Measurements from ENCODE around the gene DPYSL3.

The DPYSL3 gene

DNA sequence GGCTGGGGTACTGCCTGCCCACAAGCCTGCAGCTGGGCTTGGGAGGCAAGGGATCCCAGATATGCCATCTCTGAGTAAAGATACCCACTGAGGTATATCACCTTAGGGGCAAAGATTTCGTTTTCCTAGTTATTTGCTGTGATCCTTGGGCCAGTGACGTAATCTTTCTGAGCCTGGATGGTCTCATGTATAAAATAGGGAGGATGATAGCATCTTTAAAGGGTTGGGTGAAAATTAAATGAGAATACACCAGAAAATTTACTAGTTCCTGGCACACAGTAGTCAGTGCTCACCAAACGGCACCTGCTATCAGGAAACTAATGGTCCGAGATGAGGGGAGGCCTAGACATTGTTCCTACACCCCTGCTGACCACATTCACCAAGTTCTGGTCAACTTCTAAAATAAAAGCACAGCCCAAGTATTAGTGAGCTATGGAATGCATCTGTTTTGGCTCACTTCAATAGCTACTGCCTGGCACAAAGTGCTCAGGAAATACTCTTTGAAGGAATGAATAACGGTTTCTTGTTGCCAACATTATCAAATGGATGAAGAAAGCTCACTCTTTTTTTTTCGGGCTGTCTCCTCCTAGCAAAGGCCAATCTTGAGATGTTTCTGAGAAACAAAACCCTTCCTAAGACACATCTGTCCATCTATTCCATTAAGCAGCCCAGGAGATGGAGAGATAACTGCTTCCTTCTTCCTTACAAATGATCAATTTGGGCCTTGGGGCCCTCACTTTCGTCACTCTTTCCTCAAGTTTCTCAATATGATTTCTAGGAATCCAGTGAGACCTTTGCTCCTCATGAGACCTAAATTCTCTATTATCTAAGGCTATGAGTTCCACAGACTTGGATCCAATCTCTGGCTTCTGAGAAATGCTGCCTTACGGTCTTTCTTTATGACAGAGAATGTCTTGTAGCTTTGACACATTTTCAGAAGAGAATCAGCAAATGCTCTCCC, 98.2 kb downstream of the DPYSL3 start:
- TF ChIP-seq, protein P1, sequence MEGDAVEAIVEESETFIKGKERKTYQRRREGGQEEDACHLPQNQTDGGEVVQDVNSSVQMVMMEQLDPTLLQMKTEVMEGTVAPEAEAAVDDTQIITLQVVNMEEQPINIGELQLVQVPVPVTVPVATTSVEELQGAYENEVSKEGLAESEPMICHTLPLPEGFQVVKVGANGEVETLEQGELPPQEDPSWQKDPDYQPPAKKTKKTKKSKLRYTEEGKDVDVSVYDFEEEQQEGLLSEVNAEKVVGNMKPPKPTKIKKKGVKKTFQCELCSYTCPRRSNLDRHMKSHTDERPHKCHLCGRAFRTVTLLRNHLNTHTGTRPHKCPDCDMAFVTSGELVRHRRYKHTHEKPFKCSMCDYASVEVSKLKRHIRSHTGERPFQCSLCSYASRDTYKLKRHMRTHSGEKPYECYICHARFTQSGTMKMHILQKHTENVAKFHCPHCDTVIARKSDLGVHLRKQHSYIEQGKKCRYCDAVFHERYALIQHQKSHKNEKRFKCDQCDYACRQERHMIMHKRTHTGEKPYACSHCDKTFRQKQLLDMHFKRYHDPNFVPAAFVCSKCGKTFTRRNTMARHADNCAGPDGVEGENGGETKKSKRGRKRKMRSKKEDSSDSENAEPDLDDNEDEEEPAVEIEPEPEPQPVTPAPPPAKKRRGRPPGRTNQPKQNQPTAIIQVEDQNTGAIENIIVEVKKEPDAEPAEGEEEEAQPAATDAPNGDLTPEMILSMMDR (IDR thresholded peaks at IDR 0.05; ENCODE audit: insufficient read depth, low read length, poor library complexity, severe bottlenecking): no peak
- DNase-seq (ENCODE audit: extremely low read depth, insufficient read length): no peak
- Histone ChIP-seq H3K27me3 (replicated peaks; ENCODE audit: control insufficient read depth, insufficient read depth, low read length) (no peaks in the 10 kb centered on the region), H3K36me3 (ENCODE audit: control insufficient read depth, insufficient read depth, low read length) (no peaks in the 10 kb centered on the region), H3K4me3 (replicated peaks; ENCODE audit: low read depth, low read length) (no peak overlapping the region)

DNA sequence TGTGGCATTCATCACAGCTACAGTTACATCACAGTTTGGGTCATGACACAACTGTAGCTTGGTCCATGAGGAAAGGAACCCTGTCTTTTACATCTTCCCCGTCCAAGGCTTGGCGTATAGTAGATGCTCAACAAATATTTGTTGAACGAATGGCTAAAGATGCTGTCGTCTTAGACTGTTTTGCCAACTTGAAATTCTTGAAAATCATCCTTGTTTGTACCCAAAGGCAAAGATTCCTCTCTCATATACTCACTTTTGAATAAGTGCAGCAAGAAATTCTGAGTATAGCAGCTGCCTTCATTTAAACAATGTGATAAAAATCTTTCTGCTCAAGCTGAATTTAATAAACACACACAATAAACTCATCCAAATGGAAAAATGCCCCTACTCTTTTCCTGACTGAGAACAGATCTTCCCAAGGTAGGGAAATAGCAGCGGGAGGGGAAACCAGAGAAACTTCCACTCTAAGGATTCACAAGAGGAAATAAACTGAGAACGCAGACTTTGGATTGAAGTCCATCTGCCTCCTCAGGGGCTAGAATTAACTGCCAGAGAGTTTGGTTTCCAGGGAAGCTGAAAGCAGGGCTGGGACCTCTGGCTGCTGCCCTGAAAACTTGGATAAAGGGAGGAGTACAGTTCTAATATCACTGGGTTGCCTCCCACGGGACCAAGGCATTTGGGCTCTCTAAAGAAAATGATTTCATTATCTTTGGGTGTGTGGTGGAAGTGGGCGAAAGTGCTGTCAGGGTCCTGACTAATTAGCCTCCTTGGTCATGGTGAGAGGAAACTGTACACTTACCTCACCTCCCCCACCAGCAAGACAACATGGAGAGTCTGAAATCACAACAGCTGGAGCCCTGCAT, 99.1 kb downstream of the DPYSL3 start:
- Histone ChIP-seq H3K27me3 (replicated peaks; ENCODE audit: control insufficient read depth, insufficient read depth, low read length) (no peaks in the 10 kb centered on the region), H3K36me3 (ENCODE audit: control insufficient read depth, insufficient read depth, low read length) (no peaks in the 10 kb centered on the region), H3K4me3 (replicated peaks; ENCODE audit: low read depth, low read length) (no peak overlapping the region)
- no peak for DNase-seq (ENCODE audit: extremely low read depth, insufficient read length)
- TF ChIP-seq, protein P1 (IDR thresholded peaks at IDR 0.05; ENCODE audit: insufficient read depth, low read length, poor library complexity, severe bottlenecking): no peak

DNA sequence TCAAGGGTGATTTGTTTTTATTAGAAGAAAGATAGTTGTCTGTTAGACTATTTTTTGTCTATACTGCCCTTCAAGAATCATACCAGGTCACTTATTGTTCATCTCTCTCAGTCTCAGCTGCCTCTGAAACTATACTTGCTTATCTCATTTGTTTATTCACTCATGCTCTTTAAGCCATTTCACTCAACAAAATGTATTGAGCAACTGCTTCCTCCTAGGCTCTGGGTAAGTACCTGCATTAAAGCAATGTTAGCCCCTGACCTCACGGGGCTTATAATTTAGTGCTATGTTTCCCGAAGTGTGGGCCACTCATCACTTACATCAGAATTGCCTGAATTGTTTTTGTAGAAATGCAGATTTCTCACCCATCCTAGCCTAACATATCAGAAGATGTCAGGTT, 100.9 kb downstream of the DPYSL3 start:
- DNase-seq (ENCODE audit: extremely low read depth, insufficient read length): no peak
- no peak overlapping the region for H3K4me3 ChIP-seq (replicated peaks; ENCODE audit: low read depth, low read length)
- no peaks in the 10 kb centered on the region for H3K36me3 ChIP-seq (ENCODE audit: control insufficient read depth, insufficient read depth, low read length)
- TF ChIP-seq, protein P1 (IDR thresholded peaks at IDR 0.05; ENCODE audit: insufficient read depth, low read length, poor library complexity, severe bottlenecking): no peak
- no peaks in the 10 kb centered on the region for H3K27me3 ChIP-seq (replicated peaks; ENCODE audit: control insufficient read depth, insufficient read depth, low read length)

DNA sequence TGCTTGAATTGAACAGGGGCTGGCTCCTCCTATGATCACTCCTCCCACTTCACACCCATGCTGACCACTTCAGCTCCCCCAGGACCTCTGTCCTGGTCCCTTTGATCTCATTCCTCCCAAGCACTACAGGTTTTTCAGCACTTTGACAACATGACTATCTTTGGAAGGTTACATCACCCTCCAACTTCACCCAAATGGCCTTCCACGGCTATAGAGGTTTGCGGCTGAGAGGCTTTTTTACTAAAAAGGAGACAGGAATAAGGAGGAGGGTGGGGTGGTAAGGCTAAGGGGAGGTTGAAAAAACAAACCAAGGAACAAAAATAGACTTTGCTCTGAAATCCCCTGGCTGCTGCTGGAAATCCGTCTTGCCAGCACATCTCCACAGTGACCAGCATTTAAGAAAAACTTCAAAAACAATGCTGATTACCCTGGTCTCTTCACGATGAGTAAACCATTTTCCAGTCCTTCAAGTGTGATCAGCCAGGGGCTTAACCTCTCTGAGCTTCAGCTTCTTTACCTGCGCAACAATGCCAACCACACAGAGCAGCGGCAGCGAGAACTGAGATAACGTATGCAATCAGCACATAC, 102.7 kb downstream of the DPYSL3 start:
- Histone ChIP-seq H3K4me3 (replicated peaks; ENCODE audit: low read depth, low read length) (no peak overlapping the region), H3K36me3 (ENCODE audit: control insufficient read depth, insufficient read depth, low read length) (no peaks in the 10 kb centered on the region), H3K27me3 (replicated peaks; ENCODE audit: control insufficient read depth, insufficient read depth, low read length) (no peaks in the 10 kb centered on the region)
- no peak for DNase-seq (ENCODE audit: extremely low read depth, insufficient read length)
- TF ChIP-seq, protein P1 (IDR thresholded peaks at IDR 0.05; ENCODE audit: insufficient read depth, low read length, poor library complexity, severe bottlenecking): no peak

DNA sequence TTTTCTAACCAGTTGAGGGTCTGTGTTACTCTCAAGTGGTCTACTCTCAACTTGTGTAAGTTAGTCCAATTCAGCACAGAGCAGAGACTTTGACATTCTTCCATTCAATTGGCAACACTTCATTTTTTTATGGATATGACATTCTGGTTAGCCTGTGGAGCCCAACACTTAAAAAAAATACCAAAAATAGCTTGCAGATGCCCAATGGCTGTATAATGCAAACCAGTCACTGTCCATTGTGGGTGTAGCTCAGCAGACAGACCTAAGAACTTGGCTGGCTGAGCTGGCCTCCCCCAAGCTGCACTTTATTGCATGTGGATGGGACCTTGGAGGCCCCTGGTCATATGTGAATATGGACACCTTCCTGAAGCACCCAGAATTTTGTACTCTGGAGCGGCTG, 103.2 kb downstream of the DPYSL3 start:
- Histone ChIP-seq H3K4me3 (replicated peaks; ENCODE audit: low read depth, low read length) (no peak overlapping the region), H3K36me3 (ENCODE audit: control insufficient read depth, insufficient read depth, low read length) (no peaks in the 10 kb centered on the region), H3K27me3 (replicated peaks; ENCODE audit: control insufficient read depth, insufficient read depth, low read length) (no peaks in the 10 kb centered on the region)
- TF ChIP-seq, protein P1 (IDR thresholded peaks at IDR 0.05; ENCODE audit: insufficient read depth, low read length, poor library complexity, severe bottlenecking): no peak
- DNase-seq (ENCODE audit: extremely low read depth, insufficient read length): no peak
